ENCODE measurements around the gene PRSS21.

Gene PRSS21

GRCh38 chr16:2779978-2780898, 36.8 kb upstream of the PRSS21 start:
- no peak for DNase-seq

- DNase-seq, result no peak
Observed at GRCh38 chr16:2782583-2783351, 34.3 kb upstream of the PRSS21 start.

GRCh38 chr16:2783581-2784357, 33.3 kb upstream of the PRSS21 start:
- DNase-seq, result no peak

GRCh38 chr16:2784358-2785100, 32.5 kb upstream of the PRSS21 start:
- no peak for DNase-seq

GRCh38 chr16:2785101-2785991, 31.7 kb upstream of the PRSS21 start:
- DNase-seq, result no peak

- no peak for DNase-seq
Observed at GRCh38 chr16:2786061-2786825, 30.8 kb upstream of the PRSS21 start.

- DNase-seq, result no peak
Observed at GRCh38 chr16:2786826-2787151, 30.2 kb upstream of the PRSS21 start.

GRCh38 chr16:2787406-2787805, 29.6 kb upstream of the PRSS21 start, which contains the start of gene PRSS33:
TSS of gene PRSS33 (minus strand) at chr16:2787560. CDS start at chr16:2786547, 1,013 bp downstream.
- DNase-seq, result no peak

- no peak for DNase-seq
Observed at GRCh38 chr16:2787961-2788360, 29.1 kb upstream of the PRSS21 start.

- no peak for DNase-seq
Observed at GRCh38 chr16:2790631-2791030, 26.4 kb upstream of the PRSS21 start.

GRCh38 chr16:2791174-2791573, 25.9 kb upstream of the PRSS21 start:
- DNase-seq, result no peak

- DNase-seq, result no peak
Observed at GRCh38 chr16:2792940-2793339, 24.1 kb upstream of the PRSS21 start.

- no peak for DNase-seq
Observed at GRCh38 chr16:2795395-2796143, 21.5 kb upstream of the PRSS21 start.

GRCh38 chr16:2798723-2799204, 18.3 kb upstream of the PRSS21 start:
- DNase-seq, result no peak

- DNase-seq, result no peak
Observed at GRCh38 chr16:2799205-2799858, 17.7 kb upstream of the PRSS21 start.

- no peak for DNase-seq
Observed at GRCh38 chr16:2799859-2800226, 17.2 kb upstream of the PRSS21 start.

- no peak for DNase-seq
Observed at GRCh38 chr16:2803545-2804195, 13.4 kb upstream of the PRSS21 start.

GRCh38 chr16:2804728-2805127, 12.3 kb upstream of the PRSS21 start:
- DNase-seq, result no peak

GRCh38 chr16:2806286-2806685, 10.8 kb upstream of the PRSS21 start:
- DNase-seq, result no peak

All from NCI-H1930 (cell line).